Measurements from ENCODE around the gene TNFAIP2. TPM values are rescaled to one million over a fixed set of nuclear protein-coding genes. Genes with fewer than 3 reads are reported as not detected.

The TNFAIP2 gene
- total and polyA plus RNA-seq, 2 experiments from 2014 or later: 9.9 to 14.1 TPM

GRCh38 chr14:103129301-103130016 lies 6.2 kb downstream of the TNFAIP2 start (continued):
- TF ChIP-seq CTCF (conservative IDR thresholded peaks at IDR 0.05; ENCODE audit: low read depth in 2 of 2) (no peak), ZNF462 (CRISPR knock-in tag; IDR thresholded peaks at IDR 0.05) (no peak), EZH2phosphoT487 (IDR thresholded peaks at IDR 0.05; ENCODE audit: unreplicated experiment) (no peak), CREB1 (CRISPR knock-in tag; IDR thresholded peaks at IDR 0.05; ENCODE audit: low read depth) (no peak)

- Histone ChIP-seq H3F3A (replicated peaks; ENCODE audit: low read depth) (0 out of 2 replicates have a peak, but pooled peaks cover 5% of the 10 kb centered on the region), H3K9me2 (ENCODE audit: insufficient read depth) (no peaks in the 10 kb centered on the region), H3K4me3 (no peak overlapping the region), H3K4me2 (no peak overlapping the region), H3K27ac (ENCODE audit: low read depth) (no peak overlapping the region), H3K79me2 (replicated peaks; ENCODE audit: insufficient read depth) (no peaks in the 10 kb centered on the region), H4K20me1 (replicated peaks; ENCODE audit: insufficient read depth) (peaks cover 9% of the 10 kb centered on the region), H3K4me1 (ENCODE audit: insufficient read depth) (no peaks in the 10 kb centered on the region), H3K36me3 (ENCODE audit: insufficient read depth) (no peaks in the 10 kb centered on the region), H3K27me3 (ENCODE audit: insufficient read depth) (peaks cover 32% of the 10 kb centered on the region), H2AFZ (no peak overlapping the region)
- Mint-ChIP-seq H3K9me3 (no peaks in the 10 kb centered on the region; the same call in 1 of the 3 replicates), H3K27ac (no peak overlapping the region), H3K27me3 (ENCODE audit: insufficient read depth, low read depth, poor library complexity) (peaks cover 46% of the 10 kb centered on the region), H3K36me3 (ENCODE audit: low read depth) (peaks cover 8% of the 10 kb centered on the region; the same call in 1 of the 3 replicates), H3K4me3 (no peak overlapping the region), H3K4me1 (peaks cover 7% of the 10 kb centered on the region)
- DNase-seq (ENCODE audit: low spot score) (no peak), ATAC-seq (no peak)
- no peak for TF ChIP-seq EZH2 (IDR thresholded peaks at IDR 0.05; ENCODE audit: low read depth, unreplicated experiment)
- TF ChIP-seq ZNF331 (CRISPR knock-in tag; IDR thresholded peaks at IDR 0.05; ENCODE audit: low read depth): no peak
- no peak for TF ChIP-seq CREB1 (CRISPR knock-in tag; IDR thresholded peaks at IDR 0.05; ENCODE audit: low read depth)
- TF ChIP-seq STAT1 (IDR thresholded peaks at IDR 0.05; ENCODE audit: unreplicated experiment): no peak
- no peak for TF ChIP-seq EZH2phosphoT487 (IDR thresholded peaks at IDR 0.05; ENCODE audit: unreplicated experiment)
- no peak for TF ChIP-seq POLR2AphosphoS5 (IDR thresholded peaks at IDR 0.05; ENCODE audit: low read depth)
- TF ChIP-seq ETS1 (IDR thresholded peaks at IDR 0.05): no peak
- TF ChIP-seq JUNB (IDR thresholded peaks at IDR 0.05; ENCODE audit: unreplicated experiment): no peak
- TF ChIP-seq NANOG (IDR thresholded peaks at IDR 0.05; ENCODE audit: borderline replicate concordance): no peak
- no peak for TF ChIP-seq ZNF114 (CRISPR knock-in tag; IDR thresholded peaks at IDR 0.05)
Observed at GRCh38 chr14:103130017-103130764, 6.9 kb downstream of the TNFAIP2 start.

All from GM23338 (cell line).